Hematopoietic multipotent progenitor cell treated with erythropoietin and hydrocortisone succinate and interleukin-3 and kit ligand, for 6 days (in vitro differentiated cells): ENCODE data around the gene VIT.
A peak's percentile ranks its signal among the peaks of the same experiment; 100 is the strongest.

Experiments
- DNase-seq: peaks from one replicate; pipeline ENCODE4 v3.0.0-alpha.2; 2015

Gene VIT

GRCh38 chr2:36696533-36696932, at the start of gene VIT:
Gene VIT (plus strand): TSS chr2:36696707. CDS start chr2:36716371, 19,664 bp downstream.
- no peak for DNase-seq

GRCh38 chr2:36650031-36650829, 46.3 kb upstream of the VIT start:
- DNase-seq: no peak

- no peak for DNase-seq
These were observed 43.4 kb upstream of the VIT start for GRCh38 chr2:36653155-36653554.

- no peak for DNase-seq
These were observed 42.4 kb upstream of the VIT start for GRCh38 chr2:36653967-36654694.

- DNase-seq: no peak
These were observed 41.1 kb upstream of the VIT start for GRCh38 chr2:36655453-36655852.

GRCh38 chr2:36657703-36658102, 38.8 kb upstream of the VIT start:
- DNase-seq: no peak

- no peak for DNase-seq
These were observed 38.2 kb upstream of the VIT start for GRCh38 chr2:36658277-36658748.

GRCh38 chr2:36659218-36659617, 37.3 kb upstream of the VIT start:
- DNase-seq: no peak

GRCh38 chr2:36659872-36660312, 36.6 kb upstream of the VIT start:
- DNase-seq: no peak

GRCh38 chr2:36662638-36663037, 33.9 kb upstream of the VIT start:
- no peak for DNase-seq

GRCh38 chr2:36663295-36663694, 33.2 kb upstream of the VIT start:
- no peak for DNase-seq

- DNase-seq: peak; percentile 73
These were observed 32.4 kb upstream of the VIT start for GRCh38 chr2:36663851-36664695.

- DNase-seq: no peak
These were observed 31.8 kb upstream of the VIT start for GRCh38 chr2:36664696-36665076.

- DNase-seq: no peak
These were observed 28.6 kb upstream of the VIT start for GRCh38 chr2:36667931-36668330.

- no peak for DNase-seq
These were observed 25.5 kb upstream of the VIT start for GRCh38 chr2:36670881-36671595.

GRCh38 chr2:36671731-36672130, 24.8 kb upstream of the VIT start:
- no peak for DNase-seq

GRCh38 chr2:36672199-36672598, 24.3 kb upstream of the VIT start:
- peak; percentile 45 for DNase-seq

GRCh38 chr2:36675579-36676282, 20.8 kb upstream of the VIT start:
- DNase-seq: no peak

GRCh38 chr2:36676364-36676763, 20.1 kb upstream of the VIT start:
- no peak for DNase-seq

- DNase-seq: peak; percentile 24
These were observed 19.1 kb upstream of the VIT start for GRCh38 chr2:36677386-36677785.

GRCh38 chr2:36677996-36678605, 18.4 kb upstream of the VIT start:
- DNase-seq: peak; percentile 7
